ENCODE results near the gene ITIH3. TPM values are rescaled to one million over a fixed set of nuclear protein-coding genes. Genes with fewer than 3 reads are reported as not detected.

ITIH3 gene
- total RNA-seq, 4 donors from 2014 or later: 3.6 to 4.1 TPM; not detected in 2

DNA sequence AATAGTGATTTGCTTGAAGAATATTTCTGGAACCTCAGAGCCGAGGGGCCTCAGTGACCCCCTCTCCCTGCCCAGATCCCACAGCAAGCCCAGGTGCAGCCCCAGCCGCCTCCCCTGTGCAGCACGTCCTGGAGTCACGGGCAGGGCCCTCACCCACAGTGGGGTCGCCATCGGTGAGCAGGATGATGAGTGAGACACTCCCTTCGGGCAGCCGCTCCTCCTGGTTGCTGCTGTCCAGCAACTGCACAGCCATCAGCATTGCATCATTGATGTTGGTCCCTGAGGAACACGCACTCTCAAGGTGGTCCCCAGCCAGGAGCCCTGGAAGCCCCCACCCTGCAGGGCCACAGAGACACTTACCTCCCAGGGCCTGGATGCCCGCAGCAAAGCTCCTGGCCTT lies 29.4 kb downstream of the ITIH3 start:
- H3K4me1 ChIP-seq: no peaks in the 10 kb centered on the region
- no peaks in the 10 kb centered on the region for H3K36me3 ChIP-seq
- DNase-seq: no peak
- H3K4me3 ChIP-seq: no peak overlapping the region
- H3K27ac ChIP-seq: no peak overlapping the region
- no peaks in the 10 kb centered on the region for H3K27me3 ChIP-seq
- TF ChIP-seq, protein P1, sequence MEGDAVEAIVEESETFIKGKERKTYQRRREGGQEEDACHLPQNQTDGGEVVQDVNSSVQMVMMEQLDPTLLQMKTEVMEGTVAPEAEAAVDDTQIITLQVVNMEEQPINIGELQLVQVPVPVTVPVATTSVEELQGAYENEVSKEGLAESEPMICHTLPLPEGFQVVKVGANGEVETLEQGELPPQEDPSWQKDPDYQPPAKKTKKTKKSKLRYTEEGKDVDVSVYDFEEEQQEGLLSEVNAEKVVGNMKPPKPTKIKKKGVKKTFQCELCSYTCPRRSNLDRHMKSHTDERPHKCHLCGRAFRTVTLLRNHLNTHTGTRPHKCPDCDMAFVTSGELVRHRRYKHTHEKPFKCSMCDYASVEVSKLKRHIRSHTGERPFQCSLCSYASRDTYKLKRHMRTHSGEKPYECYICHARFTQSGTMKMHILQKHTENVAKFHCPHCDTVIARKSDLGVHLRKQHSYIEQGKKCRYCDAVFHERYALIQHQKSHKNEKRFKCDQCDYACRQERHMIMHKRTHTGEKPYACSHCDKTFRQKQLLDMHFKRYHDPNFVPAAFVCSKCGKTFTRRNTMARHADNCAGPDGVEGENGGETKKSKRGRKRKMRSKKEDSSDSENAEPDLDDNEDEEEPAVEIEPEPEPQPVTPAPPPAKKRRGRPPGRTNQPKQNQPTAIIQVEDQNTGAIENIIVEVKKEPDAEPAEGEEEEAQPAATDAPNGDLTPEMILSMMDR (IDR thresholded peaks at IDR 0.05): no peak
- TF ChIP-seq POLR2A (IDR thresholded peaks at IDR 0.05): no peak
- H3K9me3 ChIP-seq: no peaks in the 10 kb centered on the region

DNA sequence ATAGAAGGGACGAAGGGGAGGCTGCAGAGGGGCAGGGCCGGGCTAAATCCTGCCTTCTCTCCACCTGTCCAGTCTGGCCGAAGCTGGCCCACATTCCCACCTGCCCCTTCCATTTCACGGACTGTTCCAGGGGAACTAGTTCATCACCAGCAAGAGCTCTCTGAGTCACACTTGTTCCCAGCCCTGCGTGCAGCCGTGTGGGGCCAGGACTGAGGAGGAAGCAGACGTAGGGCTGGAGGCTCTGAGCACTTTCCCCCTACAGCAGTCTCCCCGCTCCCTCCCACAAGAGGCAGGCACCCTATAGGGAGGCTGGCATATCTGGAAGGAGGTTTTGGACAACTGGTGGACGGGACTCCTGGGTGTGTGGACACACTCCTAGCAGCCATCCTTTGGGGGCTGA lies 32.8 kb downstream of the ITIH3 start:
- H3K4me3 ChIP-seq: no peak overlapping the region
- no peak for DNase-seq
- no peak overlapping the region for H3K27ac ChIP-seq
- no peaks in the 10 kb centered on the region for H3K27me3 ChIP-seq
- no peaks in the 10 kb centered on the region for H3K36me3 ChIP-seq
- H3K4me1 ChIP-seq: no peaks in the 10 kb centered on the region
- TF ChIP-seq, protein P1 (IDR thresholded peaks at IDR 0.05): no peak
- TF ChIP-seq POLR2A (IDR thresholded peaks at IDR 0.05): no peak
- no peaks in the 10 kb centered on the region for H3K9me3 ChIP-seq

DNA sequence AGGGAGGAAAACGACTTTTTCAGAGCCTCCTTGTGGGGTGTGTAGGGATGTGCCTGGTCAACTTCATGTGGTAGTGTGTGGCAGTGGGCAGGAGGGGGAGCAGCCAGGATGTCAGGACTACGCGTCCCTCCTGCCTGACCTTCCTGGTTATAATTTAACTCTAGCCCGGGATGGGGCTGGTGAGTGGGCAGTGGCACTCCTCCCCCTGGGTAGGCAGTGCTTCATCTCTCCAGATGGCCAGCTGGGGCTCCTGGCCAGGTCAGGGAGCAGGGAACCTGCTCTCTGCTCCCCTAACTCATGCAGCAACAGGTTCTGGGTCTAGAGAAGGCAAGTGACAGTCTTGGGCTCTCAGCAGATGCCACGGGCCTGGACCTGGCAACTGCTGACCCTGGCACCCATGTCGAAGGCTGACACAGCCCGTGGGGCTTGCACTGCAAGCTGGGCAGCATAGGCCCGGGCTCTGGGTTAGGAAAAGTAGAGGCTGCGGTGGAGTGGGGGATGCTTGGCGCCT lies 33.3 kb downstream of the ITIH3 start:
- H3K27ac ChIP-seq: no peak overlapping the region
- DNase-seq: no peak

DNA sequence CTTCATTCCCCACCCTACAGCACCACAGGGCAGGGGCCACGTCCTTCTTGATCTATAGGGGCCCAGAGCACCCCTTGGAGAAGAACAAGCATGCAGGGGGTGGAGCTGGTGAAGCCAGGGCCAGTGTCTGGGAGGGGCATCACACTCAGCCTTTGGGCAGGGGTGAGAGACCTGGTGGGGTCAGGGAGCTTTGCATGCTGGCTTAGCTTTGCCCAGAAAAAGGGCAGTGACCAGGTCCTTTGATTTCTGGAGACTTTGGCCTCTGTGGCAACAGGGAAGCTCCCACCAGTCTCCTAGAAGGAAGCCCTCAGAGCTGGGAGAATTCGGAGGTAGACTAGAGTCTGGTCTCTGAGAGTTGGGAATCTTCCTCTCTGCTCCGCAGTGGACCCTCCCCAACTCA lies 34.9 kb downstream of the ITIH3 start:
- H3K27me3 ChIP-seq: no peaks in the 10 kb centered on the region
- H3K4me1 ChIP-seq: no peaks in the 10 kb centered on the region
- H3K9me3 ChIP-seq: no peaks in the 10 kb centered on the region
- TF ChIP-seq POLR2A (IDR thresholded peaks at IDR 0.05): no peak
- TF ChIP-seq, protein P1 (IDR thresholded peaks at IDR 0.05): no peak
- no peak for DNase-seq
- H3K4me3 ChIP-seq: peak overlapping the region in 1 of 4 donors; percentile 16
- no peaks in the 10 kb centered on the region for H3K36me3 ChIP-seq
- no peak overlapping the region for H3K27ac ChIP-seq

More for the DNA sequence above, 33.3 kb downstream of the ITIH3 start:
- no peaks in the 10 kb centered on the region for H3K9me3 ChIP-seq
- no peaks in the 10 kb centered on the region for H3K4me1 ChIP-seq
- TF ChIP-seq, protein P1 (IDR thresholded peaks at IDR 0.05): no peak
- TF ChIP-seq POLR2A (IDR thresholded peaks at IDR 0.05): no peak
- H3K27me3 ChIP-seq: no peaks in the 10 kb centered on the region
- no peaks in the 10 kb centered on the region for H3K36me3 ChIP-seq
- no peak overlapping the region for H3K4me3 ChIP-seq

DNA sequence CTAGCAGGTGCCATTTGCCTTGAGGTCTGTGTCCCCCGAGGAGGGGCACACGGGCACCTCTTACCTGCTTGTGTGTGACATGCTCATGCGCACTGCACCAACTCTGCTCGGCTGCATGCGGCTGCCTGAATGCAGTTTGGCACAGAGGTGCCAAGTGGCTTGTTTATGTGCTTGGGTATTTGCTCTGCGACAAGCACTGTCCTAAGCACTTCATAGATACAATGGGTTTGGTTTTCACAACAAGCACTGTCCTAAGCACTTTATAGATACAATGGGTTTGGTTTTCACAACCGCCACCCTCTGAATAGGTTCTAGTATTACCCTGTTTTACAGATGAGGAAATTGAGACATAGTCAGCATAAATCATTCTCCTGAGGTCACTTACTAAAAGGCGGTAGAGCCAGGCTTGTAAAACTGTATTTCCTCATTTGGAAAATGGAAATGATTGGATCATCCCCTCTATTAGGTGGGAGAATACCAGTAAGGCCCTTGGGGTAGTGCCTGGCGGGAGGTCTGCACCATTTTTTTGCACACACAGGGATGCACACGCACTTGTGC lies 35.4 kb downstream of the ITIH3 start:
- Histone ChIP-seq H3K36me3 (no peaks in the 10 kb centered on the region), H3K27me3 (no peaks in the 10 kb centered on the region), H3K4me1 (no peaks in the 10 kb centered on the region), H3K9me3 (no peaks in the 10 kb centered on the region), H3K4me3 (peak overlapping the region in 1 of 4 donors; percentile 16), H3K27ac (no peak overlapping the region)
- no peak for DNase-seq
- TF ChIP-seq, protein P1 (IDR thresholded peaks at IDR 0.05): no peak
- no peak for TF ChIP-seq POLR2A (IDR thresholded peaks at IDR 0.05)

All from Peyer's patch (tissue), 4 donors.